Activated effector memory CD4-positive, alpha-beta T cell treated with Interleukin-2 at 50 U/mL for 16 hours (primary cell): Measurements from ENCODE around the gene CASR.

Experiments used
- DNase-seq: peaks from one replicate; pipeline ENCODE4 v3.0.0-alpha.2; 2020

The CASR gene

GRCh38 chr3:122263058-122263457 is 79.6 kb downstream of the CASR start:
- DNase-seq: no peak

GRCh38 chr3:122263974-122264588 is 80.6 kb downstream of the CASR start:
- DNase-seq: no peak

GRCh38 chr3:122265957-122266356 is 82.5 kb downstream of the CASR start:
- no peak for DNase-seq

GRCh38 chr3:122268257-122269024 is 85.0 kb downstream of the CASR start:
- no peak for DNase-seq

GRCh38 chr3:122269045-122269444 is 85.6 kb downstream of the CASR start:
- no peak for DNase-seq

- DNase-seq: no peak
These were observed 87.9 kb downstream of the CASR start for GRCh38 chr3:122271246-122271898.

- no peak for DNase-seq
These were observed 89.4 kb downstream of the CASR start for GRCh38 chr3:122272879-122273278.

GRCh38 chr3:122273498-122273897 is 90.0 kb downstream of the CASR start:
- DNase-seq: no peak

- DNase-seq: no peak
These were observed 98.4 kb downstream of the CASR start for GRCh38 chr3:122281891-122282290.

- no peak for DNase-seq
These were observed 100.5 kb downstream of the CASR start for GRCh38 chr3:122283796-122284445.

- no peak for DNase-seq
These were observed 101.0 kb downstream of the CASR start for GRCh38 chr3:122284486-122284885.

GRCh38 chr3:122294359-122294758 is 110.9 kb downstream of the CASR start:
- DNase-seq: no peak

- no peak for DNase-seq
These were observed 112.0 kb downstream of the CASR start for GRCh38 chr3:122295266-122296062.

GRCh38 chr3:122298239-122298638 is 114.8 kb downstream of the CASR start:
- no peak for DNase-seq

- DNase-seq: no peak
These were observed 115.7 kb downstream of the CASR start for GRCh38 chr3:122299215-122299614.

- DNase-seq: no peak
These were observed 116.5 kb downstream of the CASR start for GRCh38 chr3:122299872-122300460.

- no peak for DNase-seq
These were observed 117.6 kb downstream of the CASR start for GRCh38 chr3:122301063-122301462.

GRCh38 chr3:122305818-122306621 is 122.6 kb downstream of the CASR start:
- no peak for DNase-seq

GRCh38 chr3:122306622-122306953 is 123.1 kb downstream of the CASR start:
- no peak for DNase-seq

- DNase-seq: no peak
These were observed 123.7 kb downstream of the CASR start for GRCh38 chr3:122307094-122307687.

GRCh38 chr3:122307976-122308375 is 124.5 kb downstream of the CASR start:
- DNase-seq: no peak
